GM13977 (cell line): ENCODE results near the gene ABTB2.

Source experiments
- DNase-seq: peaks from one replicate; pipeline ENCODE4 v3.0.0; 2012; ENCODE audit warnings: low spot score
- in situ Hi-C: fragments of 300-500 bp; cut with MboI; formaldehyde crosslinking; loops from one replicate; pipeline ENCODE4 v1.12.0; 2022; ENCODE audit warnings: low sequenced_read_pairs, low pct_unique_long_range_greater_than_20kb, mixed read lengths, inconsistent platforms; ENCODE audit not compliant: unreplicated experiment
- TF ChIP-seq, protein P1 (sequence below): IDR thresholded peaks from 2 replicates; pipeline ENCODE4 v1.5.1; 2012; ENCODE audit warnings: mild to moderate bottlenecking, control low read depth; ENCODE audit not compliant: insufficient read depth; ENCODE audit errors: extremely low read depth, missing control alignments

ABTB2 gene

DNA sequence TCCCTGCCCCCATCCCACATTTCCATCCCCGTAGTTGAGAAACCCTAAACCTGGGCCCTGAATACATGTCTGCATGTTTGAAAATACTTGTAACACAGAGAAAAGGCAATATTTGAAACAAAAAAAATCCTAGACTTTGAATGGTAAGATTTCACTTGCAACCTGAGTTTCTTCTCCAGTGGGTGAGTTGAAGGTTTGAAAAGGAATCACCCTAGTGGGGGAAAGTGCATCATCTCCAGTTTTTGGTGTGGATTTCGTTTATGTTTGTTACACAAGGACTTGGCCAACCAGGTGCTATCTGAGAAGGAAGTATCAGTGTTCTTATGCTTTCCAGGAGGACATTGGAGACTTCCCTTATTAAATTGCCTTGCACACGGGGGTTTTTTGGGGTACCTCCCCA is 90.4 kb downstream of the ABTB2 start:
- in situ Hi-C loops, result no loop called here

DNA sequence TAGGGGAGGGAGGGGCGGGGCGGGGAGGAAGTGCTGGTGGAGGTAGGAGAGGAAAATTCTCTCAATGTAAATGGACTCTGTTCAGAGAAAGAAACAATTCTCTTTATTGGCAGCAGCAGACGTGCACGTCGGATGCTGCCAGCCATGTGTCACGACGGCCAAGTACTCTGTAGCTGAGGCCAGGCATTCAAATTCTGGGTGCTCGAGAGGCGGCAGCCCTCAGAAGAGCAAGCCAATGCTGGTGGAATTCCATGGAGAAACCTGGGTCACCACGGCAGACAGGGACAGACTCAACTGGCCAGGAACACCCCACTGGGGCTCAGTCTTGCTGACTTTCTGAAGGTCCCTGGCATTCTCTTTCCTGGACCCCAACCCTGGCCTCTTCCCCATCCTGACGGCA is 90.8 kb downstream of the ABTB2 start:
- DNase-seq, result no peak
- TF ChIP-seq, protein P1, sequence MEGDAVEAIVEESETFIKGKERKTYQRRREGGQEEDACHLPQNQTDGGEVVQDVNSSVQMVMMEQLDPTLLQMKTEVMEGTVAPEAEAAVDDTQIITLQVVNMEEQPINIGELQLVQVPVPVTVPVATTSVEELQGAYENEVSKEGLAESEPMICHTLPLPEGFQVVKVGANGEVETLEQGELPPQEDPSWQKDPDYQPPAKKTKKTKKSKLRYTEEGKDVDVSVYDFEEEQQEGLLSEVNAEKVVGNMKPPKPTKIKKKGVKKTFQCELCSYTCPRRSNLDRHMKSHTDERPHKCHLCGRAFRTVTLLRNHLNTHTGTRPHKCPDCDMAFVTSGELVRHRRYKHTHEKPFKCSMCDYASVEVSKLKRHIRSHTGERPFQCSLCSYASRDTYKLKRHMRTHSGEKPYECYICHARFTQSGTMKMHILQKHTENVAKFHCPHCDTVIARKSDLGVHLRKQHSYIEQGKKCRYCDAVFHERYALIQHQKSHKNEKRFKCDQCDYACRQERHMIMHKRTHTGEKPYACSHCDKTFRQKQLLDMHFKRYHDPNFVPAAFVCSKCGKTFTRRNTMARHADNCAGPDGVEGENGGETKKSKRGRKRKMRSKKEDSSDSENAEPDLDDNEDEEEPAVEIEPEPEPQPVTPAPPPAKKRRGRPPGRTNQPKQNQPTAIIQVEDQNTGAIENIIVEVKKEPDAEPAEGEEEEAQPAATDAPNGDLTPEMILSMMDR, result no peak
- in situ Hi-C loops, result no loop called here

More for the DNA sequence above, 90.4 kb downstream of the ABTB2 start:
- no peak for DNase-seq
- TF ChIP-seq, protein P1, result no peak

DNA sequence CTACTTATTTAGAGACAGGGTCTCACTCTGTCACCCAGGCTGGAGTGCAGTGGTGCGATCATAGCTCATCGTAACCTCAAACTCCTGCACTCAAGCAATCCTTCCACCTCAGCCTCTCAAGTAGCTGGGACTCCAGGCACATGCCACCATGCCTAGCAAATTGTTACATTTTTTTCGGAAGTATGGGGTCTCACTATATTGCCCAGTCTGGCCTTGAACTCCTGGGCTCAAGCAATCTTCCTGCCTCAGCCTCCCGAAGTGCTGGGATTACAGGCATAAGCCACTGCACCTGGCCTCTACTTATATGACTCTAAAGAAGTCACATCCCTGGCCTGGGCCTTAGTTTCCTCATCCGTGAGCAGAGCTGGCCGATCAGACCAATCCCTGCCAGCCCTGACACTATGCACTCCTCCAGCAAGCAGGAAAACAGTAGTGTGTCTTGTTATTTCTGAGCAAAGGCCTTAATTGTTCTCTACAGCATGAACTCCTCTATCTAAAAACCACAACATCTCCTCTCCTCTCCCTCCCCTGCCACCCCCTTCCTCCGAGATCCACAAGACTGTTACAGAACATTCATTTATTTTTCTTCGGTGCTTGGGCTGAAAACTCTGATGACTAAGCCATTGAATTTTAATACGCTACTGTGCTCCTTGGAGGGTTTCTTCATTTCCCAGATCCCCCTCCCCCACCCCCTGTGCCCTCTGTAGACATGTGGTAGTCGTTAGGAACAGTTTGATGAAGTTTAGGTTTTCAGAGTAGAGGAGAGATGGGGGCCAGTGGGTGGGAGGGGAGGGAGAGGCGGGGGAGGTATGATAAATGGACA is 91.5 kb downstream of the ABTB2 start:
- in situ Hi-C loops, result no loop called here
- DNase-seq, result no peak
- TF ChIP-seq, protein P1, result no peak

DNA sequence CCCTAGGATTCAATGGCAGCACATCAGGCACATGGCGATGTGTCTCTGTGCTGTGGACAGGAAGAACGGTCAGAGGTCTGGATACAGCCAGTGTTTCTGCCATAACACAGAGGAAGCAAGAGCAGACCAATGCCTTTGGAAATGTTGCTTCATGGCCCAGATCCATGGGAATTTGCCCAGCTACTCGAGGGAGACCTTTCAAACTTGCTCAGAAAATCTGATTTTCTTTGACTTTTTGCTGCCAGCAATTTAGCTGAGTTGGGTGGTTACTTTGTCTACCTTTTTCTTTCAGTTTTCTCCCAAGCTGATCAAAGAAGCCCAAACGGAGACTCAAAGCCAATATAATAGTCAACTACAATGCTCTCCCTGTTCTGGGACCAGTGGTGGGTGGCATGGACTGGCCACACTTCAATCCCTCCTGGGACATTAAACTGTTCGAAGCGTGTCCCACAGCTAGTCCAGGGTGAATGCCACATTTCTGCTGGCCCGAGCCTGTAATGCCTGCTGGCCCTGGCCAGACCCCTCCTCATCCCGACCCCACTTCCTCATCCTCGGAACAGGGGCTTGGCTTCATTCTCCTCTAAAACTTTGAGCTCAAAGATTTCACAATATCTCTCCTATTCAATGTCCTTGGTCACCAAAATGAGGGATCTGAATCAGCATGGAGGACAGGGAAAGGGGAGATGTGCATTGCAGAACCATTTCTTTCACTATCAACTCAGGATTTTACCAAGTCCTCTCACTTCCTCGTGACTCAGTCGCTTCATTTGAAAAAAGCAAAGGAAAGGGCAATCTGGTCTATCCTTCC is 93.3 kb downstream of the ABTB2 start:
- no peak for DNase-seq
- in situ Hi-C loops, result no loop called here
- TF ChIP-seq, protein P1, result no peak

DNA sequence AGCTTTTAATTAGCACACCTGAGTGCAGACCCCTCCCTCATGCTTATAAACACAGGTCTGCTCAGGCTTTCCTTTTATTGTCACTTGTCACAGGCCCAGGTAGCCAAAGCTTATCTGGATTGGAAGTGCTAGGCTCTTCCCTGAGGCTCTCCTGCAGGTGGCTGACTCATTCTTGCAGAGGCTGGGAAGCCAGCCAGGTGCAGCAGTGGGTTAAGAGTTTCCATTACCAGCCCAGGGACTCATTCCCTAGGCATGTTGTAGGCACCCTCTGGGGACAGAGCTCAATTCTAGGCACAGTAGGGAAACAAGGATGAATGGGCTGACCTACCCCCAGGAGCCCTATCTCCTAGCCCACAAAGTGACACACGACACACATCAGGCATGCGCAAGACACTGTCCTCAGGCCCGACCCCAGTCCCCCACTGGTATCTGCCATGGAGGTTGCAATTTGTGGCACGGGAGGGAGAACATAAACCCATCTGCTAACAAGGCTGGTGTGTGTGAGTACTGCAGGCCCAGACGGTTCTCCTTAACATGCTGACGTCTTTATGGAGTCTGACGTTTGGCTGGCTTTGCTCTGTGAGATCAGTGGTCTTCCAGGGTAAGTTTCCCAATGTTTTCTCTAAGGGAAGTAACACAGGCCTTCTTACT is 94.2 kb downstream of the ABTB2 start:
- DNase-seq, result no peak
- TF ChIP-seq, protein P1, result no peak
- in situ Hi-C loops, result no loop called here

DNA sequence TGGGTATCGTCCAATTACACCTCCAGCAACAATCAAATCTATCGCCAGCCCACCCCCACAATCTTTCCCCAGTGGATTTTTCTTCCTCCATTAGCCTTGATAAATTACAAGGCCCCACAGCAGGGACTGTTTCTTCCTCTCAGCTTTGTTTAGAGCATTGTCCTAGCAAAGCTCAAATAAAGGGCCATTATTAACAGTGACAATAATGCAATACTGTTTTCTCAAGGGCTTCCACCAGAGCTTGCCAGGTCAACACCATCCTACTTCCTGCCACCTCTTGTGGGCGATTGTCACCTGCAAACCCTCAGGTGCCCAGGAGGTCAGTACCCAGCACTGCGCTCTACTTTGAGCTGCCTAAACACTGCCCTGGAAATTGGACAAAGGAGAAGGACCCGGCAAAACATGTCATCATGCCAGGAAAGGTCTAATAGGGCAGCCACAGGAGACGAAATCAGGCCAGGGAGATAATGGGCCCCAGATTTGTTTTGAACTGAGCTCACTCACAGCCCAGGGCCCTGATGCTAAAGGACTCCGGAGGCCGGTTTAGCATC is 95.2 kb downstream of the ABTB2 start:
- in situ Hi-C loops, result no loop called here
- no peak for DNase-seq

More for the DNA sequence above, 95.2 kb downstream of the ABTB2 start:
- TF ChIP-seq, protein P1, result no peak
